Activated T-helper 17 cell treated with anti-CD3 and anti-CD28 coated beads, Interleukin-2, amount 50 U/mL, for 72 hours (primary cell): ENCODE measurements around the gene GRIN1. TPM values are rescaled to one million over a fixed set of nuclear protein-coding genes. Genes with fewer than 3 reads are reported as not detected.
"Not testable (repeated sequence)": the region's sequence is repeated elsewhere in the genome, so short reads cannot be mapped to it uniquely, and the experiment has no call there.

ENCODE experiments used
- ATAC-seq: fragments of 150-1000 bp; cut with Tn5 transposase; replicated peaks from 2 replicates; pipeline ENCODE4 v1.10.0; 2021; ENCODE audit warnings: mild to moderate bottlenecking, moderate library complexity
- H3K27ac Mint-ChIP-seq: one replicate; pipeline ENCODE4 v1.8.0; 2022; ENCODE audit warnings: mixed read lengths
- H3K27me3 Mint-ChIP-seq: one replicate; pipeline ENCODE4 v1.8.0; 2022; ENCODE audit warnings: mixed read lengths
- H3K36me3 Mint-ChIP-seq: one replicate; pipeline ENCODE4 v1.8.0; 2022; ENCODE audit warnings: low read depth, mild to moderate bottlenecking, mixed read lengths
- H3K4me1 Mint-ChIP-seq: one replicate; pipeline ENCODE4 v1.8.0; 2022; ENCODE audit warnings: mixed read lengths
- H3K4me3 Mint-ChIP-seq: one replicate; pipeline ENCODE4 v1.8.0; 2022; ENCODE audit warnings: mild to moderate bottlenecking, mixed read lengths
- H3K9me3 Mint-ChIP-seq: one replicate; pipeline ENCODE4 v1.8.0; 2022; ENCODE audit warnings: mixed read lengths
- total RNA-seq, 2 donors: library from RNA; stranded (reverse); gene quantifications; one replicate each; pipeline ENCODE4 v1.2.3, GENCODE V29; 2022

The GRIN1 gene
- total RNA-seq, 2 donors from 2014 or later: 0.06 to 1.2 TPM

GRCh38 chr9:137116728-137117127 lies 22.2 kb upstream of the GRIN1 start:
- Mint-ChIP-seq H3K4me1 (peaks cover 6% of the 10 kb centered on the region), H3K4me3 (no peak overlapping the region), H3K27me3 (no peaks in the 10 kb centered on the region), H3K9me3 (no peaks in the 10 kb centered on the region), H3K27ac (no peak overlapping the region), H3K36me3 (peaks cover 12% of the 10 kb centered on the region)
- no peak for ATAC-seq

DNA sequence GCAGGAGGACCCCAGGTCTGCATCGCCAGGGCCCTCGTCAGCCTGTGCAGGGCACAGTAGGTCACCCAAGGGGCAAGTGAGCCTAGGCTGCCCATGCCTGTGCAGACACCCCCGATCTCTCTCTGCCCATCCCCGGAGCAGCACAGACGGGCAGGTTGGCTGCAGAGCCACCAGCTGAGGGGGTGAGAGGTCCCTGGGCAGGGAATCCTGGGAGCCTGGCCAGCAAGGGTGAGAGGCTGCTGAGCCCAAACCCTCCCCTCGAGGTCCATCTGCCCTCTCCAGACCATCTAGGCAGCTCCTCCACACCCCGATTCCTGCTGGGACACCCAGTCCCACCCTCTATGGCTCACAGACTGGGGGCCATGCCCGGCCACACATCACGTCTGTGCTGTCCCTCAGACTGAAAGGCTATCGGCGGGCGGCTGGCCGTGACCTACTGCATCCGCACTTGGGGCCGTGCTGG lies 21.7 kb upstream of the GRIN1 start:
- Mint-ChIP-seq H3K27ac (no peak overlapping the region), H3K4me3 (no peak overlapping the region)

GRCh38 chr9:137118092-137118603 lies 20.8 kb upstream of the GRIN1 start:
- not testable (repeated sequence) for H3K27me3 Mint-ChIP-seq, ATAC-seq, H3K27ac Mint-ChIP-seq, H3K4me3 Mint-ChIP-seq, H3K9me3 Mint-ChIP-seq, H3K36me3 Mint-ChIP-seq
- H3K4me1 Mint-ChIP-seq: peaks cover 11% of the 10 kb centered on the region

More for the DNA sequence above, 21.7 kb upstream of the GRIN1 start:
- peaks cover 9% of the 10 kb centered on the region for H3K36me3 Mint-ChIP-seq
- H3K9me3 Mint-ChIP-seq: no peaks in the 10 kb centered on the region
- H3K4me1 Mint-ChIP-seq: peaks cover 11% of the 10 kb centered on the region
- H3K27me3 Mint-ChIP-seq: no peaks in the 10 kb centered on the region
- ATAC-seq: no peak

GRCh38 chr9:137121927-137122795 lies 16.8 kb upstream of the GRIN1 start:
- not testable (repeated sequence) for ATAC-seq, H3K9me3 Mint-ChIP-seq, H3K27ac Mint-ChIP-seq, H3K27me3 Mint-ChIP-seq, H3K36me3 Mint-ChIP-seq
- H3K4me3 Mint-ChIP-seq: peak overlapping the region; percentile 4
- H3K4me1 Mint-ChIP-seq: peaks cover 16% of the 10 kb centered on the region

- not testable (repeated sequence) for H3K36me3 Mint-ChIP-seq, ATAC-seq, H3K27me3 Mint-ChIP-seq, H3K9me3 Mint-ChIP-seq, H3K4me3 Mint-ChIP-seq, H3K27ac Mint-ChIP-seq
- peaks cover 21% of the 10 kb centered on the region for H3K4me1 Mint-ChIP-seq
These were observed 16.0 kb upstream of the GRIN1 start for GRCh38 chr9:137122796-137123467.

- H3K4me3 Mint-ChIP-seq: no peak overlapping the region
- H3K9me3 Mint-ChIP-seq: no peaks in the 10 kb centered on the region
- no peak for ATAC-seq
- no peaks in the 10 kb centered on the region for H3K27me3 Mint-ChIP-seq
- peaks cover 13% of the 10 kb centered on the region for H3K36me3 Mint-ChIP-seq
- peaks cover 23% of the 10 kb centered on the region for H3K4me1 Mint-ChIP-seq
- no peak overlapping the region for H3K27ac Mint-ChIP-seq
These were observed 15.5 kb upstream of the GRIN1 start for GRCh38 chr9:137123468-137123837.

- H3K4me3 Mint-ChIP-seq, H3K27me3 Mint-ChIP-seq: not testable (repeated sequence)
These were observed 14.9 kb upstream of the GRIN1 start for GRCh38 chr9:137123952-137124462.

GRCh38 chr9:137126786-137127185 lies 12.2 kb upstream of the GRIN1 start:
- H3K27ac Mint-ChIP-seq: peak overlapping the region; percentile 98
- peaks cover 18% of the 10 kb centered on the region for H3K36me3 Mint-ChIP-seq
- H3K27me3 Mint-ChIP-seq: no peaks in the 10 kb centered on the region

More at GRCh38 chr9:137123952-137124462, 14.9 kb upstream of the GRIN1 start:
- H3K4me1 Mint-ChIP-seq: peaks cover 25% of the 10 kb centered on the region
- peaks cover 18% of the 10 kb centered on the region for H3K36me3 Mint-ChIP-seq
- H3K27ac Mint-ChIP-seq, ATAC-seq, H3K9me3 Mint-ChIP-seq: not testable (repeated sequence)

DNA sequence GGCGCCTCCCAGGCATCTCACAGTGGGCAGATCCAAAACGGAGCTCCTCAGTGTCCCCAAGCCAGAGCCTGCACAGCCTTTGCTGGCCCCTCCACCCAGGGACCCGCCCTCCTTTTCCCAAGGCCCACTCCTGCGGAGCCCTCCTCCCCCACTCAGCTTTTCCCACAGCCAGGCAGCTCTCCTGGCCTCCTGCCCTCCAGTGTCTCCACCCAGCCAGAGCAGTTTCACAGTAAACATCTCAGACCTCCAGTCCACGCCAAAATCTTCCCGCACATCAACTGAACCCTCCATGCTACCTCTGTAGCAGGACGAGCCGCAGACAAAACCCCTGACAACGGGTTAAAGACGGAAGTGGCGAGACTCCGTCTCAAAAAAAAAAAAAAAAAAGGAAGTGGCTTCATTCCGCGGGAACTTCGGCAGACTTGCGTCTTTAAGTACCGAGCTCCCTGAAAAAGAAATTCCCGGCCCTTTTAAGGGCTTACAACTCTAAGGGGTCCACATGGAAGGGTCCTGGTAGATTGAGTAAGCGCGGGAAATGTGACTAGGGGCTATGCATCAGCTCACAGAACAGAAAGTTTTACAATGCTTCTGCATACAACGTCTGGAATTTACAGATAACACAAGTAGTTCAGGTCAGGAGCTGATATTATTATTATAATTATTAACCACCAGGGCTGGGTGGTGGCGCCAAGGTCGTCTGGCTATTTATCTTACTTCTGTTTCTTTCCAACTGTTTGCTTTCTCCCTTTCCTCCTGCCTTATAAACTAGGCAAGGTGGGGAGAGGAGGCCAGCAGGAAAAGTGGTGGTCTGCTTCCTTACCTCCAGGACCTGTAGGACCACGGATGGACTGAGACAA lies 11.4 kb upstream of the GRIN1 start:
- no peaks in the 10 kb centered on the region for H3K9me3 Mint-ChIP-seq
- peak overlapping the region; percentile 99 for H3K4me3 Mint-ChIP-seq
- no peaks in the 10 kb centered on the region for H3K27me3 Mint-ChIP-seq
- peak overlapping the region; percentile 98 for H3K27ac Mint-ChIP-seq
- ATAC-seq: no peak
- H3K36me3 Mint-ChIP-seq: peaks cover 18% of the 10 kb centered on the region
- H3K4me1 Mint-ChIP-seq: peaks cover 16% of the 10 kb centered on the region

More at GRCh38 chr9:137126786-137127185, 12.2 kb upstream of the GRIN1 start:
- ATAC-seq: no peak
- Mint-ChIP-seq H3K9me3 (no peaks in the 10 kb centered on the region), H3K4me1 (peaks cover 20% of the 10 kb centered on the region), H3K4me3 (peak overlapping the region; percentile 99)

GRCh38 chr9:137128158-137128861 lies 10.6 kb upstream of the GRIN1 start:
- Mint-ChIP-seq H3K27me3 (no peaks in the 10 kb centered on the region), H3K9me3 (no peaks in the 10 kb centered on the region), H3K4me1 (peaks cover 16% of the 10 kb centered on the region), H3K4me3 (peak overlapping the region; percentile 99), H3K27ac (peak overlapping the region; percentile 98), H3K36me3 (peaks cover 18% of the 10 kb centered on the region)
- no peak for ATAC-seq

- H3K4me1 Mint-ChIP-seq: peaks cover 16% of the 10 kb centered on the region
- no peaks in the 10 kb centered on the region for H3K9me3 Mint-ChIP-seq
- H3K27ac Mint-ChIP-seq: peak overlapping the region; percentile 98
- peak; percentile 3 for ATAC-seq
- H3K27me3 Mint-ChIP-seq: no peaks in the 10 kb centered on the region
- H3K4me3 Mint-ChIP-seq: peak overlapping the region; percentile 99
- H3K36me3 Mint-ChIP-seq: peaks cover 18% of the 10 kb centered on the region
These were observed 10.0 kb upstream of the GRIN1 start for GRCh38 chr9:137128862-137129455.

DNA sequence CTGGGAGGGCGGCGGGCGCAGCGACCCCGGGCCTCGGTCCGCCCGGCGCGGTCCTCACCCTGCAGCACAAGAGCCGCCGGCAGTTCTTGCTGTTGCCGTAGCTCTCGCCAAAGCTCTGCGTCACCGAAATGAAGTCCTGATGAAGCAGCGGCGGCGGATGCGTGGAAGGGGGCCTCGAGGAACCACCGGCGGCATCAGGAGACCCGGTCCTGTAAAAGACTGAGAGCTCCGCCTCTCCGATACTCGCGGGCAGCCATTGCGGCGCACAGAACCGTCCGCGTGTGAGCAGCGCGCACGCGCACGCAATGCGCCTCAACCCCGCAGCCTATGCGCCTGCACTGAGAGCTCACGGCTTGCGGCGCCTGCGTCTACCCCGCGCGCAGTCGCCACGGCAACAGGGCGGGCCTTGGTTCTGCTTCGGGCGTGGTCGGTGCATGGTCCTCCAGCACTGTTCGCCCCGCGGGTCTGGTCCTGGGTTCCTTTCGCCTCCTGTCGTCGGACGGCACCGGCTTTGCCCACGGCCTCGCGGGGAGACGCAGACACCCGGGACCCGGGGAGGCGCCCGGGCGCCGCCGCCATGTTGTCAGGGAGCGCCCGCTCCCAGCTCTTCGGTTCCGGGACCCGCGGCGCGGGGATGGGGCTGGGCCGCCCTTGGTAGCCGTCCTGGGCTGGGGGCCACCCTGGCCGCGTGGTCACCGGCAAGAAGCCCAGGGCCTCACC lies 9.3 kb upstream of the GRIN1 start:
- Mint-ChIP-seq H3K9me3 (no peaks in the 10 kb centered on the region), H3K4me1 (peaks cover 16% of the 10 kb centered on the region), H3K27me3 (no peaks in the 10 kb centered on the region), H3K4me3 (peak overlapping the region; percentile 99), H3K27ac (no peak overlapping the region), H3K36me3 (peaks cover 18% of the 10 kb centered on the region)
- peak; percentile 97 for ATAC-seq
